Measurements from ENCODE around the gene YEATS2. TPM values are rescaled to one million over a fixed set of nuclear protein-coding genes. Genes with fewer than 3 reads are reported as not detected.

Gene YEATS2
- total RNA-seq, 6 experiments from 2014 or later = 19.0 to 24.6 (median 20.7) TPM

DNA sequence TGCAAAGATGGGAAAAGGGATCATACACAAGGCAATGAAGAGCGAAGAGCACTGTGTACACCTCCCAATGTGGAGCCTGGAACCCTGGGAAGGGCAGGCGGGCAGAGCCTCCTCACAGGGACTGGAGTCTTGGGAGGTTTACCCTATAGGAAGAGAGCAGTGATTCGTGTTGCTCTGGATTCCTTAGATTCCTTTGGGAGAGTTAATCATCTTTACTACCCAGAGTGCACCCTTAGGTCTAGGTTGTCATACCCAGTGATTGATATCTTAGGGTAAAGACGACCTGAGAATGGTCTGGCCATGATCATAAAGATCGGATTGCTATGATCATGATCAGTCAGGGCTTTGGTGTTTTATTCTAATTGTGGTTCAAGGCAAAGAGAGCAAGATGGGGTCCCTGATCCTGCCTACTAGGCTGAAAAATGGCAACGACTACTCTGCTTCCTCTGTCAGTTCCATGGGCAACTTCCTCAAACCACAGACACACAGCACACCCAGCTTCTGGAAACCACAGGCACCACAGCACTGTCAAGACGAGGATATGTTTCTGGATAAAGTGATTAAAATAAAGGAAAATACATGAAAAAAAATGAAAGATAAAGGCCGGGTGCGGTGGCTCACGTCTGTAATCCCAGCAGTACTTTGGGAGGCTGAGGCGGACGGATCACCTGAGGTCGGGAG lies 148.2 kb downstream of the YEATS2 start:
- peak overlapping the region; percentile 78 for H3K27ac Mint-ChIP-seq
- no peaks in the 10 kb centered on the region for H3K9me3 Mint-ChIP-seq
- TF ChIP-seq, protein P1, sequence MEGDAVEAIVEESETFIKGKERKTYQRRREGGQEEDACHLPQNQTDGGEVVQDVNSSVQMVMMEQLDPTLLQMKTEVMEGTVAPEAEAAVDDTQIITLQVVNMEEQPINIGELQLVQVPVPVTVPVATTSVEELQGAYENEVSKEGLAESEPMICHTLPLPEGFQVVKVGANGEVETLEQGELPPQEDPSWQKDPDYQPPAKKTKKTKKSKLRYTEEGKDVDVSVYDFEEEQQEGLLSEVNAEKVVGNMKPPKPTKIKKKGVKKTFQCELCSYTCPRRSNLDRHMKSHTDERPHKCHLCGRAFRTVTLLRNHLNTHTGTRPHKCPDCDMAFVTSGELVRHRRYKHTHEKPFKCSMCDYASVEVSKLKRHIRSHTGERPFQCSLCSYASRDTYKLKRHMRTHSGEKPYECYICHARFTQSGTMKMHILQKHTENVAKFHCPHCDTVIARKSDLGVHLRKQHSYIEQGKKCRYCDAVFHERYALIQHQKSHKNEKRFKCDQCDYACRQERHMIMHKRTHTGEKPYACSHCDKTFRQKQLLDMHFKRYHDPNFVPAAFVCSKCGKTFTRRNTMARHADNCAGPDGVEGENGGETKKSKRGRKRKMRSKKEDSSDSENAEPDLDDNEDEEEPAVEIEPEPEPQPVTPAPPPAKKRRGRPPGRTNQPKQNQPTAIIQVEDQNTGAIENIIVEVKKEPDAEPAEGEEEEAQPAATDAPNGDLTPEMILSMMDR (IDR thresholded peaks at IDR 0.05) = no peak
- peaks cover 21% of the 10 kb centered on the region for H3K4me1 Mint-ChIP-seq (ENCODE audit: low read depth)
- no peaks in the 10 kb centered on the region; the same call in 1 of the 2 replicates for H3K27me3 Mint-ChIP-seq (ENCODE audit: insufficient read depth)
- DNase-seq = peak; percentile 30
- peak overlapping the region; percentile 44; the same call in 1 of the 2 replicates for H3K4me3 Mint-ChIP-seq
- H3K36me3 Mint-ChIP-seq (ENCODE audit: low read depth) = peaks cover 34% of the 10 kb centered on the region

DNA sequence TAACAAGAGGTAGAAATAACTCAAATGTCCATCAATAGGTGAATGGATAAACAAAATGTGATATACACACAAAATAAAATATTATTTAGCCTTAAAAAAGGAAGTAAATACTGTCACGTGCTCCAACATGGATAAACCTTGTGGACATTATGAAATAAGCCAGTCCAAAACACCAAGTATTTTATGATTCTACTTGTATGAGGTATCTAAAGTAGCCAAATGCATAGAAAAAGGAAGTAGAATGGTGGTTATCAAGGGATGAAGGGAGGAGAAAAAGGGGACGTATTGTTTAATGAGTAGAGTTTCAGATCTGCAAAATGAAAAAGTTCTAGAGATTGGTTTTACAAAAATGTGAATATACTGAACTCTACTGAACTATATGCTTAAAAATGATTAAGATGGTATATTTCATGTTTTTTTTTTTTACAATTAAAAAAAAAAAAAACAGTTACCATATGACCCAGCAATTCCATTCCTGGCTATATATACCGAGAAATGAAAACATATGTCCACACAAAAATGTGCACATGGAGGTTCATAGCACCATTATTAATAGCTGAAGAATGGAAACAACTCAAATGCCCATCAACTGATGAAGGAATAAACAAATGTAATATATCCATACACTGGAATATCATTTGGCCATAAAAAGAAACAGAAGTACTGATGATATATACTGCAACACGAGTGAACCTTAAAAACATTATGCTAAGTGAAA lies 156.9 kb downstream of the YEATS2 start:
- no peaks in the 10 kb centered on the region for H3K9me3 Mint-ChIP-seq
- no peak overlapping the region for H3K27ac Mint-ChIP-seq
- TF ChIP-seq, protein P1 (IDR thresholded peaks at IDR 0.05) = no peak
- no peaks in the 10 kb centered on the region; the same call in 1 of the 2 replicates for H3K27me3 Mint-ChIP-seq (ENCODE audit: insufficient read depth)
- peaks cover 14% of the 10 kb centered on the region for H3K4me1 Mint-ChIP-seq (ENCODE audit: low read depth)
- peaks cover 30% of the 10 kb centered on the region for H3K36me3 Mint-ChIP-seq (ENCODE audit: low read depth)
- DNase-seq = no peak
- H3K4me3 Mint-ChIP-seq = no peak overlapping the region

DNA sequence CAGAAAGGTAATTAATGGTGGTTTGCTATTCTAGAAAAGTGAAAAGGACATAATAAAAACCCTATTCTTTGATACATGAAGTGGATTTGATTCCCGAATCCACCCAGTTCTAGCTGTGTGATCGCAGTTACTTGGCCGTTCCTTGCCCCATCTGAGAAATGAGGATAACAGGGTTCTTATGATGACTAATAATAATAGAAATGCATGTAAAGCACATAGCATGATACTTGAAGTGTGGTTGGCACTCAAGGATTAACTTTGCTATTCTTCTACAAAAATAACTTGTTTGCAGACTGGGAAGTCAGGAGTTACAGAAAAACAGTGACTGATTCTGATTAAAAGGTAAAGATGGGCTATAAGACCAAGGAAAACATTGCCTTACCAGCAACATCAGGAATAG lies 160.3 kb downstream of the YEATS2 start:
- Mint-ChIP-seq H3K9me3 (no peaks in the 10 kb centered on the region), H3K4me3 (no peak overlapping the region), H3K27ac (peak overlapping the region; percentile 46; the same call in 1 of the 2 replicates), H3K27me3 (ENCODE audit: insufficient read depth) (no peaks in the 10 kb centered on the region; the same call in 1 of the 2 replicates), H3K4me1 (ENCODE audit: low read depth) (peaks cover 14% of the 10 kb centered on the region), H3K36me3 (ENCODE audit: low read depth) (peaks cover 32% of the 10 kb centered on the region)
- TF ChIP-seq, protein P1 (IDR thresholded peaks at IDR 0.05) = no peak
- no peak for DNase-seq

Other genes with a start within 250 kb of the YEATS2 start
- not detected for gene KLHL6, start 142.1 kb upstream of the YEATS2 start, total RNA-seq (2021; fragmentation: NEBNext Ultra II Directional; extraction: Animal tissue kit (Norgen Biotek cat#: 25700))
- 10 to 100 TPM in 1 of 6 experiments, 1 to 10 TPM in 5; 5.6 to 15.1 (median 6.7) TPM for gene KLHL24, start 62.2 kb upstream of the YEATS2 start, total RNA-seq (2021; fragmentation: NEBNext Ultra II Directional; extraction: Animal tissue kit (Norgen Biotek cat#: 25700))
- gene MAP6D1, start 127.8 kb downstream of the YEATS2 start, total RNA-seq (2021; fragmentation: NEBNext Ultra II Directional; extraction: Animal tissue kit (Norgen Biotek cat#: 25700)) = 1 to 10 TPM; 2.9 to 4.1 (median 3.7) TPM
- 10 to 100 TPM; 64.7 to 82.5 (median 81.4) TPM for gene PARL, start 187.1 kb downstream of the YEATS2 start, total RNA-seq (2021; fragmentation: NEBNext Ultra II Directional; extraction: Animal tissue kit (Norgen Biotek cat#: 25700))

Data from HFFc6 (cell line).